GM12878 (cell line): Measurements from ENCODE around the gene CALN1. TPM values are rescaled to one million over a fixed set of nuclear protein-coding genes. Genes with fewer than 3 reads are reported as not detected.

Source experiments
- ATAC-seq: fragments of 200-7000 bp; cut with Tn5 transposase; 3 replicates; pipeline ENCODE4 v1.9.1; 2020; ENCODE audit warnings: mild to moderate bottlenecking, moderate library complexity
- BruUV-seq: library from RNA; stranded (reverse); fragments of 400-500 nt; replicated peaks from 2 replicates; lab custom pipeline; 2021; lab: Mats Ljungman, UMichigan
- CTCF ChIA-PET: fragments of 300-600 bp; sonication (Branson Sonifier 250); formaldehyde crosslinking; extraction: SDS; loops from one replicate; lab custom pipeline; 2021; ENCODE audit warnings: inconsistent platforms; lab: Yijun Ruan, JAX
- POLR2A ChIA-PET: fragments of 350-600 bp; formaldehyde crosslinking; extraction: SDS; loops from one replicate; lab custom pipeline; 2021; ENCODE audit warnings: inconsistent platforms; lab: Charles Lee
- RAD21 ChIA-PET: fragments of 300-600 bp; sonication (Branson Sonifier 250); formaldehyde crosslinking; loops from one replicate; lab custom pipeline; 2023; ENCODE audit warnings: antibody characterized with exemption; ENCODE audit not compliant: unreplicated experiment; lab: Charles Lee
- SMC1A ChIA-PET: fragments of 300-600 bp; sonication (Branson Sonifier 250); formaldehyde crosslinking; loops from one replicate; lab custom pipeline; 2023; ENCODE audit not compliant: unreplicated experiment, uncharacterized antibody; lab: Charles Lee
- DNase-seq: peaks from one replicate; pipeline ENCODE4 v3.0.0-alpha.2; 2011; ENCODE audit warnings: low read depth, low spot score
- FAIRE-seq: peaks from 3 replicates; lab custom pipeline; 2011; peaks lifted over from hg19 to GRCh38; lab: Jason Lieb, UNC
- H2AFZ ChIP-seq: 2 replicates; pipeline ENCODE4 v1.6.0; 2011; ENCODE audit warnings: low read depth, low read length, control low read depth; ENCODE audit not compliant: control insufficient read depth
- H3K27ac ChIP-seq: 2 replicates; pipeline ENCODE4 v1.5.1; 2011; ENCODE audit warnings: control low read depth; ENCODE audit not compliant: control insufficient read depth, insufficient read depth
- H3K27me3 ChIP-seq, 2 experiments: replicated peaks in 1 of 2; 2 replicates each; pipeline versions ENCODE4 v1.6.0 to v1.6.1; 2011; ENCODE audit warnings: low read length in 1 of 2; ENCODE audit not compliant: control insufficient read depth in 2 of 2, insufficient read depth in 2 of 2
- H3K36me3 ChIP-seq, 2 experiments: 2 replicates each; pipeline ENCODE4 v1.5.1; 2011; ENCODE audit warnings: low read length in 1 of 2; ENCODE audit not compliant: control insufficient read depth in 2 of 2, insufficient read depth in 2 of 2
- H3K4me1 ChIP-seq: 2 replicates; pipeline ENCODE4 v1.6.1; 2011; ENCODE audit warnings: mild to moderate bottlenecking, low read length, moderate library complexity, mixed read lengths; ENCODE audit not compliant: control insufficient read depth, insufficient read depth
- H3K4me2 ChIP-seq: 2 replicates; pipeline ENCODE4 v1.6.0; 2011; ENCODE audit warnings: control low read depth; ENCODE audit not compliant: control insufficient read depth, insufficient read depth
- H3K4me3 ChIP-seq: fragments of 200-600 bp; sonication (generic); 2 replicates; pipeline ENCODE4 v1.5.1; 2016
- H3K79me2 ChIP-seq: 2 replicates; pipeline ENCODE4 v1.6.0; 2011; ENCODE audit warnings: low read length; ENCODE audit not compliant: control insufficient read depth, insufficient read depth
- H3K9ac ChIP-seq: 2 replicates; pipeline ENCODE4 v1.8.0; 2011; ENCODE audit warnings: low read length, control low read depth, mixed read lengths; ENCODE audit not compliant: control insufficient read depth, insufficient read depth
- H3K9me3 ChIP-seq: replicated peaks from 3 replicates; pipeline ENCODE4 v1.5.1; 2011; ENCODE audit warnings: mild to moderate bottlenecking, low read length; ENCODE audit not compliant: control insufficient read depth, insufficient read depth
- H4K20me1 ChIP-seq: 2 replicates; pipeline ENCODE4 v1.6.0; 2011; ENCODE audit not compliant: control insufficient read depth, insufficient read depth
- ATF2 ChIP-seq: IDR thresholded peaks from 2 replicates; pipeline ENCODE4 v1.6.1; 2012; ENCODE audit warnings: low read length, inconsistent platforms
- CHD2 ChIP-seq: IDR thresholded peaks from 2 replicates; pipeline ENCODE4 v1.6.1; 2011; ENCODE audit warnings: low read depth, low read length, improper control_type of control experiment, borderline replicate concordance
- CTCF ChIP-seq, 3 experiments: IDR thresholded peaks in 2 of 3; conservative IDR thresholded peaks in 1 of 3; 2 replicates each; pipeline ENCODE4 v1.5.1; 2011; ENCODE audit warnings: low read depth in 3 of 3, low read length in 3 of 3, mild to moderate bottlenecking in 3 of 3, control low read depth in 2 of 3, moderate library complexity in 2 of 3, inconsistent platforms in 1 of 3, mixed read lengths in 1 of 3; ENCODE audit not compliant: control insufficient read depth in 2 of 3, insufficient read depth in 1 of 3; ENCODE audit errors: extremely low read depth in 1 of 3
- CUX1 ChIP-seq: IDR thresholded peaks from 2 replicates; pipeline ENCODE4 v1.6.1; 2012; ENCODE audit warnings: improper control_type of control experiment, low read depth, low read length; ENCODE audit not compliant: insufficient replicate concordance
- EED ChIP-seq: sonication (generic); IDR thresholded peaks from 2 replicates; pipeline ENCODE4 v1.6.1; 2016; ENCODE audit warnings: antibody characterized with exemption, low read depth
- MXI1 ChIP-seq: fragments of 150-350 bp; IDR thresholded peaks from 2 replicates; pipeline ENCODE4 v1.6.1; 2011; ENCODE audit warnings: low read depth, mild to moderate bottlenecking, inconsistent platforms, low read length, improper control_type of control experiment
- POU2F2 ChIP-seq: IDR thresholded peaks from 3 replicates; pipeline ENCODE4 v1.6.1; 2011; ENCODE audit warnings: low read depth, mild to moderate bottlenecking, low read length, borderline replicate concordance
- SMAD5 ChIP-seq: IDR thresholded peaks from 2 replicates; pipeline ENCODE4 v1.6.1; 2016; ENCODE audit warnings: antibody characterized with exemption, low read depth
- YY1 ChIP-seq: IDR thresholded peaks from 2 replicates; pipeline ENCODE4 v1.6.1; 2011; ENCODE audit warnings: low read depth, mild to moderate bottlenecking, low read length
- ZBTB11 ChIP-seq: fragments of 450-650 bp; formaldehyde crosslinking; IDR thresholded peaks from 2 replicates; pipeline ENCODE4 v1.5.0; 2022; ENCODE audit warnings: mild to moderate bottlenecking, missing genetic modification characterization
- ZSCAN29 ChIP-seq: fragments of 450-650 bp; IDR thresholded peaks from 2 replicates; pipeline ENCODE4 v1.6.1; 2017; ENCODE audit warnings: mild to moderate bottlenecking, moderate library complexity
- WGBS: methylation state at CpG from one replicate; pipeline ENCODE4 v1.1.6; 2016; ENCODE audit warnings: low lambda C conversion rate; ENCODE audit not compliant: insufficient replicate concordance, insufficient coverage; ENCODE audit errors: missing lambda C conversion rate; 5-methylcytosine and 5-hydroxymethylcytosine counted together
- in situ Hi-C: fragments of 300-500 bp; cut with MboI; formaldehyde crosslinking; loops from 9 replicates; pipeline ENCODE4 v1.14.3; 2018; ENCODE audit warnings: mixed read lengths
- intact Hi-C: fragments of 100-400 bp; cut with micrococcal nuclease; formaldehyde crosslinking; loops from one replicate; pipeline ENCODE4 v1.14.2; 2022; ENCODE audit not compliant: unreplicated experiment
- polyA plus RNA-seq, 11 experiments: library from polyadenylated mRNA; depleted of rRNA in 4 of 11; unstranded in 6 of 11; stranded (reverse) in 5 of 11; fragments of >200 nt; fragmentation: Nextera tagmentation in 4 of 11; fragmentation: Illumina TruSeq in 1 of 11; extraction: Ambion mirVana in 4 of 11; extraction: Trizol in 1 of 11; gene quantifications; 1 replicate in 1 of 11; 2 replicates in 10 of 11; pipeline versions ENCODE4 v1.2.1 to v1.2.3, GENCODE V29; 2011 to 2016; ENCODE audit warnings: inconsistent platforms in 2 of 11, missing spikeins in 2 of 11, low read depth in 1 of 11
- total RNA-seq, 4 experiments: library from RNA; depleted of rRNA in 3 of 4; stranded (reverse); fragments of >200 nt in 3 of 4; fragmentation: Illumina TruSeq in 1 of 4; extraction: Trizol in 1 of 4; gene quantifications; 2 replicates each; pipeline versions ENCODE4 v1.2.1 to v1.2.3, GENCODE V29; 2013 to 2021

CALN1 gene
- total and polyA plus RNA-seq, 10 of the 15 experiments (the other 5 are each of a cell fraction or from before 2014, with no cell fraction given), result 0.48 to 15.3 (median 1.6) TPM

GRCh38 chr7:71842786-71843185 lies 569.4 kb downstream of the CALN1 start (continued):
- TF ChIP-seq ATF2, result no peak
- no peak for TF ChIP-seq YY1

GRCh38 chr7:71842381-71842780 lies 569.8 kb downstream of the CALN1 start:
- RAD21 ChIA-PET, result no interaction called here
- WGBS, result 56% methylated on average over 6 of the region's 6 CpGs
- Histone ChIP-seq H3K4me3 (no peak overlapping the region), H3K27me3 (no peaks in the 10 kb centered on the region), H3K79me2 (no peaks in the 10 kb centered on the region), H3K4me1 (no peaks in the 10 kb centered on the region), H3K4me2 (no peak overlapping the region), H3K27ac (no peak overlapping the region), H3K9ac (no peak overlapping the region), H4K20me1 (no peaks in the 10 kb centered on the region), H2AFZ (no peak overlapping the region), H3K36me3 (no peaks in the 10 kb centered on the region), H3K9me3 (no peaks in the 10 kb centered on the region; the same call in 2 of the 3 replicates)
- DNase-seq (no peak), FAIRE-seq (no peak), ATAC-seq (no peak)
- SMC1A ChIA-PET, result no interaction called here
- intact Hi-C loops, result no loop called here
- POLR2A ChIA-PET, result no interaction called here
- CTCF ChIA-PET, result no interaction called here
- BruUV-seq, result no TSS peak
- in situ Hi-C loops, result no loop called here
- no peak for TF ChIP-seq ZBTB11 (CRISPR knock-in tag)
- no peak for TF ChIP-seq ZSCAN29
- TF ChIP-seq CHD2, result no peak
- no peak for TF ChIP-seq CUX1
- TF ChIP-seq POU2F2, result no peak
- no peak for TF ChIP-seq EED
- no peak for TF ChIP-seq MXI1
- no peak for TF ChIP-seq CTCF (IDR thresholded peaks at IDR 0.05 in 2 of 3, conservative IDR thresholded peaks at IDR 0.05 in 1 of 3; ENCODE audit: control insufficient read depth in 2 of 3, extremely low read depth in 1 of 3, insufficient read depth in 1 of 3, low read depth in 3 of 3, low read length in 3 of 3)
- TF ChIP-seq SMAD5, result no peak
